ENCODE measurements around the gene CLIC1. TPM values are rescaled to one million over a fixed set of nuclear protein-coding genes. Genes with fewer than 3 reads are reported as not detected.

Gene CLIC1
- total RNA-seq, 1 experiment from 2014 or later, result 431 TPM

DNA sequence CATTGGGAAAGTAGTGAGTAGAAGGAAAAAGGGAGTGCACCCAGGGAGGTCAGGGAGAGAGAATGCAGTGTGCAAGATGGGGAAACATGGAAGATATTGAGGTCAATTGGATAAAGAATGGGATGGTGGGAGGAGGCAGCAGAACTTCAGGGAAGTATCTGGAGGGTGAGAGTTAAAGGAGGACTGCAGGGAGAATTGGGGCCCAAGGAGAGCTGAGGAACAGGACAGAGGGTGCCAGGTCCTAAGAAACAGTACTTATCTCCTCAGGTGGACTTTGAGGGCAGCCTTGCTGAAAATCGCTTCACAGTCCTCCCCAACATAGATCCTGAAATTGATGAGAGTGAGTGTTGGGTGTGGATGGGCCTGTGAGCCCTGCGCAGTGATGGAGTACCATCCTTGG lies 22.0 kb upstream of the CLIC1 start:
- H3K27me3 ChIP-seq (replicated peaks; ENCODE audit: insufficient read depth, low read depth, low read length, poor library complexity), result no peaks in the 10 kb centered on the region
- DNase-seq (ENCODE audit: low spot score), result no peak
- intact Hi-C loops (cut with micrococcal nuclease; ENCODE audit: unreplicated experiment), result no loop called here
- no TSS peak for BruUV-seq (replicated peaks)
- H3K4me1 ChIP-seq (ENCODE audit: insufficient read depth, low read length, poor library complexity, severe bottlenecking), result no peaks in the 10 kb centered on the region
- ChIA-PET CTCF (interaction anchor here (1.5 kb wide), 1 partner anchor 11 kb away, joined by 4 read pairs; no protein-coding TSS in a partner anchor), POLR2A (ENCODE audit: low non-redundant PET) (no interaction called here)
- H3K9me3 ChIP-seq (ENCODE audit: low read depth, low read length, poor library complexity, severe bottlenecking), result no peaks in the 10 kb centered on the region
- H3K36me3 ChIP-seq (ENCODE audit: insufficient read depth, low read length, poor library complexity, severe bottlenecking), result peaks cover 53% of the 10 kb centered on the region
- H3K4me3 ChIP-seq (ENCODE audit: low read depth, low read length, poor library complexity, severe bottlenecking), result no peak overlapping the region
- no peak for TF ChIP-seq EZH2 (IDR thresholded peaks at IDR 0.05; ENCODE audit: borderline replicate concordance, low read depth, low read length, poor library complexity, severe bottlenecking)
- TF ChIP-seq, protein P1, sequence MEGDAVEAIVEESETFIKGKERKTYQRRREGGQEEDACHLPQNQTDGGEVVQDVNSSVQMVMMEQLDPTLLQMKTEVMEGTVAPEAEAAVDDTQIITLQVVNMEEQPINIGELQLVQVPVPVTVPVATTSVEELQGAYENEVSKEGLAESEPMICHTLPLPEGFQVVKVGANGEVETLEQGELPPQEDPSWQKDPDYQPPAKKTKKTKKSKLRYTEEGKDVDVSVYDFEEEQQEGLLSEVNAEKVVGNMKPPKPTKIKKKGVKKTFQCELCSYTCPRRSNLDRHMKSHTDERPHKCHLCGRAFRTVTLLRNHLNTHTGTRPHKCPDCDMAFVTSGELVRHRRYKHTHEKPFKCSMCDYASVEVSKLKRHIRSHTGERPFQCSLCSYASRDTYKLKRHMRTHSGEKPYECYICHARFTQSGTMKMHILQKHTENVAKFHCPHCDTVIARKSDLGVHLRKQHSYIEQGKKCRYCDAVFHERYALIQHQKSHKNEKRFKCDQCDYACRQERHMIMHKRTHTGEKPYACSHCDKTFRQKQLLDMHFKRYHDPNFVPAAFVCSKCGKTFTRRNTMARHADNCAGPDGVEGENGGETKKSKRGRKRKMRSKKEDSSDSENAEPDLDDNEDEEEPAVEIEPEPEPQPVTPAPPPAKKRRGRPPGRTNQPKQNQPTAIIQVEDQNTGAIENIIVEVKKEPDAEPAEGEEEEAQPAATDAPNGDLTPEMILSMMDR (conservative IDR thresholded peaks at IDR 0.05; ENCODE audit: low read depth, low read length), result no peak
- H3K27ac ChIP-seq (ENCODE audit: low read depth, low read length, poor library complexity, severe bottlenecking), result no peak overlapping the region

GRCh38 chr6:31752739-31753319 lies 16.5 kb upstream of the CLIC1 start:
- H3K27me3 ChIP-seq (replicated peaks; ENCODE audit: insufficient read depth, low read depth, low read length, poor library complexity), result no peaks in the 10 kb centered on the region
- TF ChIP-seq, protein P1 (conservative IDR thresholded peaks at IDR 0.05; ENCODE audit: low read depth, low read length), result no peak
- no peak for TF ChIP-seq EZH2 (IDR thresholded peaks at IDR 0.05; ENCODE audit: borderline replicate concordance, low read depth, low read length, poor library complexity, severe bottlenecking)
- H3K27ac ChIP-seq (ENCODE audit: low read depth, low read length, poor library complexity, severe bottlenecking), result no peak overlapping the region
- peaks cover 15% of the 10 kb centered on the region for H3K36me3 ChIP-seq (ENCODE audit: insufficient read depth, low read length, poor library complexity, severe bottlenecking)
- no peak overlapping the region for H3K4me3 ChIP-seq (ENCODE audit: low read depth, low read length, poor library complexity, severe bottlenecking)
- POLR2A ChIA-PET (ENCODE audit: low non-redundant PET), result no interaction called here
- intact Hi-C loops (cut with micrococcal nuclease; ENCODE audit: unreplicated experiment), result no loop called here
- H3K4me1 ChIP-seq (ENCODE audit: insufficient read depth, low read length, poor library complexity, severe bottlenecking), result no peaks in the 10 kb centered on the region
- no peak for DNase-seq (ENCODE audit: low spot score)
- no peaks in the 10 kb centered on the region for H3K9me3 ChIP-seq (ENCODE audit: low read depth, low read length, poor library complexity, severe bottlenecking)
- CTCF ChIA-PET, result no interaction called here
- BruUV-seq (replicated peaks), result no TSS peak

DNA sequence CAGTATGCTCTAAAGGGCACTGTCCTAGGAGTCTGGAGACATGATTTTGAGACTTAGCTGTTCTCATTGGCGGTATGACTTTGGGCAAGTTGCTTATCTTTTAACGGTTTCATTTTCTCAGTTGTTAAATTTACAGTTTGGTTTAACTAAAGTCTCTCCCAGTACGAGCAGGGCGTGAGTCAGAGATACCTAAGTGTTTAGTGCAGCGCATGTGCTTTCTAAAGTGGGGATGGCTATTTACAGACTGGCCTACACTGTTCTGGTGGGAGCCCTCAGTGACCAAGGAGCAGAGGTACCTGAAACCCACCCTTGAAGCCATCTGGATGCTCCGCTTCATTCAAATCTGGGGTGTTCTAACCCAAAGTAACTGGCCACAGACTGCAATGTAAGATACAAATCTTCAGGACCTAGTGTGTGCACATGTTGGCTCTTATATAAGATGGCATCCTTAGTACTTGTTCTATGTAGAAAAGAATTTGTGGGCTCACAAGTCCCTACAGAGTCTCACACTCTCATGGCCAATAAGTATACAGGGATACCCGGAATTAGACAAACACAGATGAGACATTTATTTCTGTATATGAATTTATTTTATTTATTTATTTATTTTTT lies 14.2 kb upstream of the CLIC1 start:
- H3K4me3 ChIP-seq (ENCODE audit: low read depth, low read length, poor library complexity, severe bottlenecking), result no peak overlapping the region
- peaks cover 24% of the 10 kb centered on the region for H3K36me3 ChIP-seq (ENCODE audit: insufficient read depth, low read length, poor library complexity, severe bottlenecking)
- H3K27ac ChIP-seq (ENCODE audit: low read depth, low read length, poor library complexity, severe bottlenecking), result no peak overlapping the region
- H3K9me3 ChIP-seq (ENCODE audit: low read depth, low read length, poor library complexity, severe bottlenecking), result no peaks in the 10 kb centered on the region
- intact Hi-C loops (cut with micrococcal nuclease; ENCODE audit: unreplicated experiment), result no loop called here
- ChIA-PET CTCF (no interaction called here), POLR2A (ENCODE audit: low non-redundant PET) (no interaction called here)
- TF ChIP-seq, protein P1 (conservative IDR thresholded peaks at IDR 0.05; ENCODE audit: low read depth, low read length), result no peak
- TF ChIP-seq EZH2 (IDR thresholded peaks at IDR 0.05; ENCODE audit: borderline replicate concordance, low read depth, low read length, poor library complexity, severe bottlenecking), result no peak
- H3K4me1 ChIP-seq (ENCODE audit: insufficient read depth, low read length, poor library complexity, severe bottlenecking), result no peaks in the 10 kb centered on the region
- no peak for DNase-seq (ENCODE audit: low spot score)
- no TSS peak for BruUV-seq (replicated peaks)
- no peaks in the 10 kb centered on the region for H3K27me3 ChIP-seq (replicated peaks; ENCODE audit: insufficient read depth, low read depth, low read length, poor library complexity)

Data from A673 (cell line).